Measurements from ENCODE around the gene EEF1A1. TPM values are rescaled to one million over a fixed set of nuclear protein-coding genes. Genes with fewer than 3 reads are reported as not detected.

EEF1A1 gene
- total RNA-seq, 1 experiment from 2014 or later = 12,560 TPM

DNA sequence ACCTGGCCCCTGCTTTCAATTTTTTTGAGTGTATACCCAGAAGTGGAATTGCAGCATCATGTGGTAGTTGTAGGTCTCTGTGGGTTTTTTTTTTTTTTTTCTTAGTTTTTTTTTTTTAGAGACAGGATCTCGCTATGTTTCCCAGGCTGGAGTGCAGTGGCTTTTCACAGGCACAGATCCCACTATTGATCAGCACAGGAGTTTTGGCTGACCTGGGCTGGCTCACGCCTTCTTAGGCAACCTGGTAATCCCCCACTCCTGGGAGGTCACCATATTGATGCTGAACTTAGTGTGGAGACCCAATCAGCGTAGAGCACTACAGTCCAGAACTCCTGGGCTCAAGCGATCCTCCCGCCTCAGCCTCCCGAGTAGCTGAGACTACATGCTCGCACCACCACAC is 33.4 kb downstream of the EEF1A1 start:
- no peak overlapping the region for H3K27ac ChIP-seq (ENCODE audit: low read depth, low read length)
- CTCF ChIA-PET = no interaction called here

More for the DNA sequence above, 33.4 kb downstream of the EEF1A1 start:
- no peak for ATAC-seq
- H3K4me3 ChIP-seq (replicated peaks in 1 of 2; ENCODE audit: low read depth in 1 of 2, low read length in 2 of 2) = no peak overlapping the region
- H3K27me3 ChIP-seq (ENCODE audit: insufficient read depth, low read length) = no peaks in the 10 kb centered on the region
- peaks cover 8% of the 10 kb centered on the region; the same call in 1 of the 2 replicates for H3K79me2 ChIP-seq (ENCODE audit: insufficient read depth, low read length)
- ChIA-PET RAD21 (ENCODE audit: low non-redundant PET in 1 of 2, low total read pairs in 2 of 2, uncharacterized antibody in 2 of 2, unreplicated experiment in 2 of 2) (no interaction called here), POLR2A (interaction anchor here (1.2 kb wide), 1 partner anchor 26 kb away, joined by 3 read pairs; no protein-coding TSS in a partner anchor)
- no peak overlapping the region for H2AFZ ChIP-seq (ENCODE audit: low read depth, low read length, poor library complexity, severe bottlenecking)
- TF ChIP-seq, protein P1, sequence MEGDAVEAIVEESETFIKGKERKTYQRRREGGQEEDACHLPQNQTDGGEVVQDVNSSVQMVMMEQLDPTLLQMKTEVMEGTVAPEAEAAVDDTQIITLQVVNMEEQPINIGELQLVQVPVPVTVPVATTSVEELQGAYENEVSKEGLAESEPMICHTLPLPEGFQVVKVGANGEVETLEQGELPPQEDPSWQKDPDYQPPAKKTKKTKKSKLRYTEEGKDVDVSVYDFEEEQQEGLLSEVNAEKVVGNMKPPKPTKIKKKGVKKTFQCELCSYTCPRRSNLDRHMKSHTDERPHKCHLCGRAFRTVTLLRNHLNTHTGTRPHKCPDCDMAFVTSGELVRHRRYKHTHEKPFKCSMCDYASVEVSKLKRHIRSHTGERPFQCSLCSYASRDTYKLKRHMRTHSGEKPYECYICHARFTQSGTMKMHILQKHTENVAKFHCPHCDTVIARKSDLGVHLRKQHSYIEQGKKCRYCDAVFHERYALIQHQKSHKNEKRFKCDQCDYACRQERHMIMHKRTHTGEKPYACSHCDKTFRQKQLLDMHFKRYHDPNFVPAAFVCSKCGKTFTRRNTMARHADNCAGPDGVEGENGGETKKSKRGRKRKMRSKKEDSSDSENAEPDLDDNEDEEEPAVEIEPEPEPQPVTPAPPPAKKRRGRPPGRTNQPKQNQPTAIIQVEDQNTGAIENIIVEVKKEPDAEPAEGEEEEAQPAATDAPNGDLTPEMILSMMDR (IDR thresholded peaks at IDR 0.05 in 2 of 3, conservative IDR thresholded peaks at IDR 0.05 in 1 of 3; ENCODE audit: borderline replicate concordance in 1 of 3, insufficient read depth in 1 of 3, low read depth in 2 of 3, low read length in 2 of 3) = no peak
- TF ChIP-seq SIN3A (IDR thresholded peaks at IDR 0.05; ENCODE audit: low read depth) (no peak), ZFX (IDR thresholded peaks at IDR 0.05) (no peak), JUND (IDR thresholded peaks at IDR 0.05) (no peak), YY1 (IDR thresholded peaks at IDR 0.05; ENCODE audit: extremely low read depth, insufficient replicate concordance, low read depth, low read length) (no peak), RAD21 (IDR thresholded peaks at IDR 0.05; ENCODE audit: low read depth) (no peak), SRF (IDR thresholded peaks at IDR 0.05; ENCODE audit: low read depth) (no peak), CBX3 (IDR thresholded peaks at IDR 0.05; ENCODE audit: low read depth) (no peak), EZH2 (IDR thresholded peaks at IDR 0.05) (no peak), EZH2phosphoT487 (IDR thresholded peaks at IDR 0.05; ENCODE audit: borderline replicate concordance) (no peak), EGR1 (IDR thresholded peaks at IDR 0.05; ENCODE audit: low read depth) (no peak), CEBPB (IDR thresholded peaks at IDR 0.05; ENCODE audit: low read depth) (no peak), TCF7L2 (IDR thresholded peaks at IDR 0.05; ENCODE audit: borderline replicate concordance, extremely low read depth, insufficient read depth, insufficient read length) (no peak), SP1 (IDR thresholded peaks at IDR 0.05; ENCODE audit: low read depth) (no peak), POLR2A (IDR thresholded peaks at IDR 0.05; ENCODE audit: borderline replicate concordance, extremely low read depth, insufficient read depth, insufficient read length) (no peak)
- TF ChIP-seq, protein P2, sequence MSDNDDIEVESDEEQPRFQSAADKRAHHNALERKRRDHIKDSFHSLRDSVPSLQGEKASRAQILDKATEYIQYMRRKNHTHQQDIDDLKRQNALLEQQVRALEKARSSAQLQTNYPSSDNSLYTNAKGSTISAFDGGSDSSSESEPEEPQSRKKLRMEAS (IDR thresholded peaks at IDR 0.05) = no peak
- TF ChIP-seq, protein P3, sequence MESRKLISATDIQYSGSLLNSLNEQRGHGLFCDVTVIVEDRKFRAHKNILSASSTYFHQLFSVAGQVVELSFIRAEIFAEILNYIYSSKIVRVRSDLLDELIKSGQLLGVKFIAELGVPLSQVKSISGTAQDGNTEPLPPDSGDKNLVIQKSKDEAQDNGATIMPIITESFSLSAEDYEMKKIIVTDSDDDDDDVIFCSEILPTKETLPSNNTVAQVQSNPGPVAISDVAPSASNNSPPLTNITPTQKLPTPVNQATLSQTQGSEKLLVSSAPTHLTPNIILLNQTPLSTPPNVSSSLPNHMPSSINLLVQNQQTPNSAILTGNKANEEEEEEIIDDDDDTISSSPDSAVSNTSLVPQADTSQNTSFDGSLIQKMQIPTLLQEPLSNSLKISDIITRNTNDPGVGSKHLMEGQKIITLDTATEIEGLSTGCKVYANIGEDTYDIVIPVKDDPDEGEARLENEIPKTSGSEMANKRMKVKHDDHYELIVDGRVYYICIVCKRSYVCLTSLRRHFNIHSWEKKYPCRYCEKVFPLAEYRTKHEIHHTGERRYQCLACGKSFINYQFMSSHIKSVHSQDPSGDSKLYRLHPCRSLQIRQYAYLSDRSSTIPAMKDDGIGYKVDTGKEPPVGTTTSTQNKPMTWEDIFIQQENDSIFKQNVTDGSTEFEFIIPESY (IDR thresholded peaks at IDR 0.05; ENCODE audit: extremely low read depth, insufficient replicate concordance, low read length) = no peak
- no peak overlapping the region for H3K4me2 ChIP-seq (ENCODE audit: low read length)
- intact Hi-C loops (cut with micrococcal nuclease) = no loop called here
- H3K36me3 ChIP-seq (ENCODE audit: control insufficient read depth in 1 of 2, insufficient read depth in 2 of 2, low read length in 2 of 2) = peaks cover 24 to 55% of the 10 kb centered on the region in 2 experiments
- DNase-seq (ENCODE audit: low read depth, low spot score) = no peak
- no TSS peak for BruUV-seq (replicated peaks)
- no peaks in the 10 kb centered on the region for H3K4me1 ChIP-seq (ENCODE audit: control insufficient read depth in 1 of 2, insufficient read depth in 2 of 2, low read length in 2 of 2)
- H4K20me1 ChIP-seq (ENCODE audit: insufficient read depth) = no peaks in the 10 kb centered on the region
- no peak overlapping the region for H3K9ac ChIP-seq (ENCODE audit: low read length)
- no peaks in the 10 kb centered on the region; a peak in 1 of 4 replicates for H3K9me3 ChIP-seq (ENCODE audit: control insufficient read depth in 1 of 2, insufficient read depth in 1 of 2, low read depth in 1 of 2, low read length in 2 of 2)
- H3K9me2 ChIP-seq (ENCODE audit: insufficient read depth) = no peaks in the 10 kb centered on the region
